SW480 (cell line): Measurements from ENCODE around the gene FBXO30.
A peak's percentile ranks its signal among the peaks of the same experiment; 100 is the strongest.

Source experiments
- DNase-seq: peaks from one replicate; pipeline ENCODE4 v3.0.0-alpha.2; 2016; ENCODE audit warnings: low spot score

The FBXO30 gene

DNA sequence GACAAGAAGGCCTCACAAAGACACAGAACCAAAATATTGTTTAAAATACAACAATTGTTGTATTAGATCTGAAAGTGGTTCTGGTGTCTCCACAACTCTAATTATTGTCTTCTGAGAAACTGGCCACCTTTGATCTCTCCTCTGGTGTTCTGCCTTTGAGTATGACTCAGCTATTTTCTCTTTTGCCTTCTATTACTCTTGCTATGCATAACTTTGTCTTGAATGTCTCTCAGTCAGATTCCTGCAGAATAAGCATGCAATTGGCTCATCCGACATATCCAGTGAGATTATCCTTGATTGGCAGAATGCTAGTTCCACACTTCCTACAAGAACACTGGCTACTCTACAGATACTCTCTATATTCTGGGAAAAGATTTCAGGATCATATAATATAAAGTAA is 65.0 kb downstream of the FBXO30 start:
- peak; percentile 24 for DNase-seq

- no peak for DNase-seq
Measured at GRCh38 chr6:145745861-145746260, 68.7 kb downstream of the FBXO30 start.

GRCh38 chr6:145744619-145745018 is 70.0 kb downstream of the FBXO30 start:
- no peak for DNase-seq
